Liver (tissue), 9 donors: ENCODE measurements around the gene CHRNA3. TPM values are rescaled to one million over a fixed set of nuclear protein-coding genes. Genes with fewer than 3 reads are reported as not detected.

Experiments
- DNase-seq: peaks from one replicate; pipeline ENCODE4 v3.0.0-alpha.2; 2017; ENCODE audit warnings: low spot score
- H3K27ac ChIP-seq, 2 donors: one replicate each; pipeline ENCODE4 v1.7.0; 2013; ENCODE audit warnings: inconsistent platforms in 2 of 2, low read length in 2 of 2, control low read depth in 1 of 2, low read depth in 1 of 2, mild to moderate bottlenecking in 1 of 2
- H3K27me3 ChIP-seq, 4 donors: one replicate each; pipeline versions ENCODE4 v1.6.1 to v1.7.0; 2013; ENCODE audit warnings: low read length in 3 of 4, inconsistent platforms in 1 of 4, mild to moderate bottlenecking in 1 of 4, moderate library complexity in 1 of 4; ENCODE audit not compliant: control insufficient read depth in 4 of 4, insufficient read depth in 4 of 4
- H3K36me3 ChIP-seq, 4 donors: one replicate each; pipeline versions ENCODE4 v1.6.1 to v1.7.0; 2013; ENCODE audit warnings: low read length in 3 of 4, mild to moderate bottlenecking in 3 of 4, low read depth in 1 of 4, moderate library complexity in 1 of 4; ENCODE audit not compliant: control insufficient read depth in 4 of 4, insufficient read depth in 3 of 4
- H3K4me1 ChIP-seq, 4 donors: one replicate each; pipeline versions ENCODE4 v1.6.1 to v1.7.0; 2013; ENCODE audit warnings: low read length in 3 of 4, mild to moderate bottlenecking in 3 of 4, moderate library complexity in 1 of 4; ENCODE audit not compliant: control insufficient read depth in 4 of 4, insufficient read depth in 4 of 4
- H3K4me3 ChIP-seq, 3 donors: one replicate each; pipeline versions ENCODE4 v1.6.1 to v1.7.0; 2013; ENCODE audit warnings: low read length in 3 of 3, control low read depth in 1 of 3, low read depth in 1 of 3, mild to moderate bottlenecking in 1 of 3
- H3K9ac ChIP-seq, 2 donors: one replicate each; pipeline ENCODE4 v1.7.0; 2013; ENCODE audit warnings: low read length in 2 of 2, mild to moderate bottlenecking in 2 of 2, moderate library complexity in 2 of 2, control low read depth in 1 of 2, low read depth in 1 of 2
- H3K9me3 ChIP-seq, 4 donors: one replicate each; pipeline versions ENCODE4 v1.6.1 to v1.7.0; 2013; ENCODE audit warnings: low read length in 3 of 4; ENCODE audit not compliant: control insufficient read depth in 4 of 4
- HNF4G ChIP-seq: IDR thresholded peaks from 2 replicates; pipeline ENCODE4 v1.6.1; 2016; ENCODE audit warnings: antibody characterized with exemption
- JUND ChIP-seq, 2 donors: IDR thresholded peaks; 2 replicates each; pipeline ENCODE4 v1.6.1; 2016; ENCODE audit warnings: antibody characterized with exemption in 2 of 2
- NR2F2 ChIP-seq: IDR thresholded peaks from 2 replicates; pipeline ENCODE4 v1.6.1; 2016; ENCODE audit warnings: antibody characterized with exemption
- RAD21 ChIP-seq, 2 donors: IDR thresholded peaks; 2 replicates each; pipeline ENCODE4 v1.6.1; 2016; ENCODE audit warnings: antibody characterized with exemption in 2 of 2, mild to moderate bottlenecking in 2 of 2
- RXRA ChIP-seq, 2 donors: IDR thresholded peaks; 2 replicates each; pipeline ENCODE4 v1.6.1; 2017 to 2018; ENCODE audit warnings: antibody characterized with exemption in 2 of 2, mild to moderate bottlenecking in 1 of 2
- YY1 ChIP-seq: IDR thresholded peaks from 2 replicates; pipeline ENCODE4 v1.6.1; 2016; ENCODE audit warnings: antibody characterized with exemption, mild to moderate bottlenecking
- WGBS: extraction: QIAGEN DNeasy Blood & Tissue Kit; methylation state at CpG from one replicate; pipeline ENCODE4 v1.1.7; 2013; 5-methylcytosine and 5-hydroxymethylcytosine counted together
- polyA plus RNA-seq, 2 donors: library from polyadenylated mRNA; stranded (reverse) in 1 of 2; unstranded in 1 of 2; fragments of 200-250 nt in 1 of 2; fragments of >200 nt in 1 of 2; fragmentation: Nextera tagmentation in 1 of 2; extraction: Ambion mirVana in 1 of 2; gene quantifications; one replicate each; pipeline versions ENCODE4 v1.2.1 to v1.2.3, GENCODE V29; 2013 to 2015
- total RNA-seq, 2 donors: library from RNA; depleted of rRNA; stranded (reverse); fragments of >200 nt; gene quantifications; one replicate each; pipeline ENCODE4 v1.2.3, GENCODE V29; 2014
- TF ChIP-seq, protein P1 (sequence below): fragments of 150-350 bp; IDR thresholded peaks from 2 replicates; pipeline ENCODE4 v1.5.1; 2017; ENCODE audit warnings: improper control_type of control experiment, low read depth, low read length; ENCODE audit not compliant: missing input control
- TF ChIP-seq, protein P2 (sequence below): IDR thresholded peaks from 2 replicates; pipeline ENCODE4 v1.6.1; 2016; ENCODE audit warnings: antibody characterized with exemption
- TF ChIP-seq, protein P3 (sequence below): IDR thresholded peaks from 2 replicates; pipeline ENCODE4 v1.6.1; 2016; ENCODE audit warnings: antibody characterized with exemption, mild to moderate bottlenecking
- TF ChIP-seq, protein P4 (sequence below): IDR thresholded peaks from 2 replicates; pipeline ENCODE4 v1.6.1; 2016; ENCODE audit warnings: antibody characterized with exemption
- TF ChIP-seq, protein P5 (sequence below): IDR thresholded peaks from 2 replicates; pipeline ENCODE4 v1.6.1; 2016; ENCODE audit warnings: antibody characterized with exemption
- donor health status: healthy.
- donor health status: healthy.
- donor health status: healthy.
- donor health status: healthy.
- donor health status: healthy.

CHRNA3 gene
- total and polyA plus RNA-seq, 4 donors, result not detected

DNA sequence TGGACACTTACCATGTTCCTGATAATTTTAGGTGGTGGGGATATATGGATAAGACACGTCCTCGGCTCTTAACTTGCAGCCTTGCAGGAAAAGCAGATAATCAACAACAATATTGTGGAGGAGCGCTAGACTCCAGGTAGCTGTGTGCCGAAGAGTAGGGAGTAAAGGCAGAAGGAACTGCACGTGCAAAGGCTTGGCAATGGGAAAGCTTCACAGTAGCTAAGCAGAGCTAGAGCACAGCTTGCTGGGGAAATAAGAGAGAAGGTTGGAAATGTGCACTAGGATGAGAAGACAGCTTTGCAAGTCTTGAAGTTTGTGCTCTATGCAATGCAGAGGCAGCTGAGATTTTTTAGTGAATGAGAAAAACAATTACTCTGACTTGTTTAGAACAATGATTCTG, 68.2 kb downstream of the CHRNA3 start:
- Histone ChIP-seq H3K27ac (no peak overlapping the region), H3K9me3 (no peaks in the 10 kb centered on the region), H3K27me3 (no peaks in the 10 kb centered on the region), H3K36me3 (peaks cover 9 to 35% (median 26%) of the 10 kb centered on the region in 4 donors), H3K9ac (no peak overlapping the region), H3K4me1 (no peaks in the 10 kb centered on the region), H3K4me3 (no peak overlapping the region)
- TF ChIP-seq, protein P1, sequence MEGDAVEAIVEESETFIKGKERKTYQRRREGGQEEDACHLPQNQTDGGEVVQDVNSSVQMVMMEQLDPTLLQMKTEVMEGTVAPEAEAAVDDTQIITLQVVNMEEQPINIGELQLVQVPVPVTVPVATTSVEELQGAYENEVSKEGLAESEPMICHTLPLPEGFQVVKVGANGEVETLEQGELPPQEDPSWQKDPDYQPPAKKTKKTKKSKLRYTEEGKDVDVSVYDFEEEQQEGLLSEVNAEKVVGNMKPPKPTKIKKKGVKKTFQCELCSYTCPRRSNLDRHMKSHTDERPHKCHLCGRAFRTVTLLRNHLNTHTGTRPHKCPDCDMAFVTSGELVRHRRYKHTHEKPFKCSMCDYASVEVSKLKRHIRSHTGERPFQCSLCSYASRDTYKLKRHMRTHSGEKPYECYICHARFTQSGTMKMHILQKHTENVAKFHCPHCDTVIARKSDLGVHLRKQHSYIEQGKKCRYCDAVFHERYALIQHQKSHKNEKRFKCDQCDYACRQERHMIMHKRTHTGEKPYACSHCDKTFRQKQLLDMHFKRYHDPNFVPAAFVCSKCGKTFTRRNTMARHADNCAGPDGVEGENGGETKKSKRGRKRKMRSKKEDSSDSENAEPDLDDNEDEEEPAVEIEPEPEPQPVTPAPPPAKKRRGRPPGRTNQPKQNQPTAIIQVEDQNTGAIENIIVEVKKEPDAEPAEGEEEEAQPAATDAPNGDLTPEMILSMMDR, result no peak
- no peak for TF ChIP-seq JUND (IDR thresholded peaks at IDR 0.05)
- no peak for TF ChIP-seq RXRA (IDR thresholded peaks at IDR 0.05)
- TF ChIP-seq RAD21 (IDR thresholded peaks at IDR 0.05), result no peak
- TF ChIP-seq, protein P2, sequence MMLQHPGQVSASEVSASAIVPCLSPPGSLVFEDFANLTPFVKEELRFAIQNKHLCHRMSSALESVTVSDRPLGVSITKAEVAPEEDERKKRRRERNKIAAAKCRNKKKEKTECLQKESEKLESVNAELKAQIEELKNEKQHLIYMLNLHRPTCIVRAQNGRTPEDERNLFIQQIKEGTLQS, result no peak
- TF ChIP-seq, protein P3, sequence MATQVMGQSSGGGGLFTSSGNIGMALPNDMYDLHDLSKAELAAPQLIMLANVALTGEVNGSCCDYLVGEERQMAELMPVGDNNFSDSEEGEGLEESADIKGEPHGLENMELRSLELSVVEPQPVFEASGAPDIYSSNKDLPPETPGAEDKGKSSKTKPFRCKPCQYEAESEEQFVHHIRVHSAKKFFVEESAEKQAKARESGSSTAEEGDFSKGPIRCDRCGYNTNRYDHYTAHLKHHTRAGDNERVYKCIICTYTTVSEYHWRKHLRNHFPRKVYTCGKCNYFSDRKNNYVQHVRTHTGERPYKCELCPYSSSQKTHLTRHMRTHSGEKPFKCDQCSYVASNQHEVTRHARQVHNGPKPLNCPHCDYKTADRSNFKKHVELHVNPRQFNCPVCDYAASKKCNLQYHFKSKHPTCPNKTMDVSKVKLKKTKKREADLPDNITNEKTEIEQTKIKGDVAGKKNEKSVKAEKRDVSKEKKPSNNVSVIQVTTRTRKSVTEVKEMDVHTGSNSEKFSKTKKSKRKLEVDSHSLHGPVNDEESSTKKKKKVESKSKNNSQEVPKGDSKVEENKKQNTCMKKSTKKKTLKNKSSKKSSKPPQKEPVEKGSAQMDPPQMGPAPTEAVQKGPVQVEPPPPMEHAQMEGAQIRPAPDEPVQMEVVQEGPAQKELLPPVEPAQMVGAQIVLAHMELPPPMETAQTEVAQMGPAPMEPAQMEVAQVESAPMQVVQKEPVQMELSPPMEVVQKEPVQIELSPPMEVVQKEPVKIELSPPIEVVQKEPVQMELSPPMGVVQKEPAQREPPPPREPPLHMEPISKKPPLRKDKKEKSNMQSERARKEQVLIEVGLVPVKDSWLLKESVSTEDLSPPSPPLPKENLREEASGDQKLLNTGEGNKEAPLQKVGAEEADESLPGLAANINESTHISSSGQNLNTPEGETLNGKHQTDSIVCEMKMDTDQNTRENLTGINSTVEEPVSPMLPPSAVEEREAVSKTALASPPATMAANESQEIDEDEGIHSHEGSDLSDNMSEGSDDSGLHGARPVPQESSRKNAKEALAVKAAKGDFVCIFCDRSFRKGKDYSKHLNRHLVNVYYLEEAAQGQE, result no peak
- 74% methylated on average over 5 of the region's 5 CpGs for WGBS
- DNase-seq, result no peak

DNA sequence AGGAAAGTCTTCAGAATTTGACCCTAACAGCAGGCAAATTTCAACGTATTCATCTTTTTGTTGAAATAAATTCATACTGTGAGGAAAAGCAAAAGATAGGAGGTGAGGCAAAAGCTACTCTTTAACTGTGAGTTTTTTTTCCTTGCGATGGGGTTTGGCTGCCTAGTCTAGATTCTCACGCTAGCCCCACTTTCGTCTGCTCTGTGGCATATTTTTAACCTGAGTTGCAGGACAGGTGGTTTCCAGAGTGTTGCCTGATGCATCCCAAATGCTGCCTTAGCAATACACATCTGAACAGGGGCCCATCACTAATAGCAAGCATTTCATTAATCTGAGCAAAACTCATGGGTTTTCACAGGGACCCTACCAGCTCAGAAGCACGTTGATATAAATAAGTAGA, 68.9 kb downstream of the CHRNA3 start:
- no peak overlapping the region for H3K27ac ChIP-seq
- H3K4me3 ChIP-seq, result no peak overlapping the region
- no peak for DNase-seq
- TF ChIP-seq HNF4G (no peak), YY1 (no peak), NR2F2 (no peak)
- TF ChIP-seq, protein P4, sequence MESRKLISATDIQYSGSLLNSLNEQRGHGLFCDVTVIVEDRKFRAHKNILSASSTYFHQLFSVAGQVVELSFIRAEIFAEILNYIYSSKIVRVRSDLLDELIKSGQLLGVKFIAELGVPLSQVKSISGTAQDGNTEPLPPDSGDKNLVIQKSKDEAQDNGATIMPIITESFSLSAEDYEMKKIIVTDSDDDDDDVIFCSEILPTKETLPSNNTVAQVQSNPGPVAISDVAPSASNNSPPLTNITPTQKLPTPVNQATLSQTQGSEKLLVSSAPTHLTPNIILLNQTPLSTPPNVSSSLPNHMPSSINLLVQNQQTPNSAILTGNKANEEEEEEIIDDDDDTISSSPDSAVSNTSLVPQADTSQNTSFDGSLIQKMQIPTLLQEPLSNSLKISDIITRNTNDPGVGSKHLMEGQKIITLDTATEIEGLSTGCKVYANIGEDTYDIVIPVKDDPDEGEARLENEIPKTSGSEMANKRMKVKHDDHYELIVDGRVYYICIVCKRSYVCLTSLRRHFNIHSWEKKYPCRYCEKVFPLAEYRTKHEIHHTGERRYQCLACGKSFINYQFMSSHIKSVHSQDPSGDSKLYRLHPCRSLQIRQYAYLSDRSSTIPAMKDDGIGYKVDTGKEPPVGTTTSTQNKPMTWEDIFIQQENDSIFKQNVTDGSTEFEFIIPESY, result no peak
- TF ChIP-seq, protein P3, result no peak
- TF ChIP-seq, protein P5, sequence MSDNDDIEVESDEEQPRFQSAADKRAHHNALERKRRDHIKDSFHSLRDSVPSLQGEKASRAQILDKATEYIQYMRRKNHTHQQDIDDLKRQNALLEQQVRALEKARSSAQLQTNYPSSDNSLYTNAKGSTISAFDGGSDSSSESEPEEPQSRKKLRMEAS, result no peak
- H3K27me3 ChIP-seq, result no peaks in the 10 kb centered on the region
- H3K9me3 ChIP-seq, result no peaks in the 10 kb centered on the region
- 92% methylated on average over 5 of the region's 5 CpGs for WGBS
- no peak overlapping the region for H3K9ac ChIP-seq
- no peaks in the 10 kb centered on the region for H3K4me1 ChIP-seq
- H3K36me3 ChIP-seq, result peaks cover 12 to 42% (median 32%) of the 10 kb centered on the region in 4 donors
